ENCODE results near the gene PLA2G2A. TPM values are rescaled to one million over a fixed set of nuclear protein-coding genes. Genes with fewer than 3 reads are reported as not detected.

The PLA2G2A gene
- total and polyA plus RNA-seq, 9 of the 15 experiments (the other 6 are each of a cell fraction or from before 2014, with no cell fraction given) = not detected

GRCh38 chr1:20028125-20028524 lies 48.7 kb upstream of the PLA2G2A start:
- FAIRE-seq = no peak
- WGBS (ENCODE audit: insufficient coverage, low coverage, missing lambda C conversion rate) = 1% methylated on average over 5 of the region's 5 CpGs
- POLR2A ChIA-PET = no interaction called here

More at GRCh38 chr1:20028125-20028524, 48.7 kb upstream of the PLA2G2A start:
- CTCF ChIA-PET (ENCODE audit: low intra/inter-chr PET ratio) = no interaction called here
- Histone ChIP-seq H3K4me2 (ENCODE audit: insufficient read depth, low read length) (no peak overlapping the region), H3K27ac (ENCODE audit: extremely low read depth, low read depth, low read length) (no peak overlapping the region), H3K27me3 (ENCODE audit: control insufficient read depth in 2 of 2, insufficient read depth in 2 of 2, low read length in 2 of 2) (peaks cover 9 to 21% of the 10 kb centered on the region in 2 experiments; a peak in 4 of 5 replicates), H3K79me2 (ENCODE audit: control insufficient read depth, insufficient read depth, low read length) (no peaks in the 10 kb centered on the region), H3K4me1 (replicated peaks in 1 of 2; ENCODE audit: control insufficient read depth in 2 of 2, insufficient read depth in 2 of 2, low read length in 2 of 2) (peaks cover 0 to 4% of the 10 kb centered on the region in 2 experiments; a peak in 2 of 5 replicates), H3K36me3 (ENCODE audit: control insufficient read depth, insufficient read depth, low read length) (no peaks in the 10 kb centered on the region), H3K9ac (ENCODE audit: insufficient read depth in 1 of 2, low read depth in 2 of 2, low read length in 2 of 2) (no peak overlapping the region), H4K20me1 (replicated peaks; ENCODE audit: control insufficient read depth, insufficient read depth, low read length) (no peaks in the 10 kb centered on the region), H2AFZ (ENCODE audit: low read depth, low read length) (0 out of 2 replicates have a peak overlapping the region, but pooled peaks have one; percentile 30), H3K4me3 (no peak overlapping the region), H3K9me3 (replicated peaks; ENCODE audit: control insufficient read depth, insufficient read depth, low read depth, low read length) (no peaks in the 10 kb centered on the region), H3K9me1 (ENCODE audit: control insufficient read depth, insufficient read depth, low read length) (no peaks in the 10 kb centered on the region)
- BruUV-seq (replicated peaks) = no TSS peak
- no peak for TF ChIP-seq JUNB (CRISPR knock-in tag; conservative IDR thresholded peaks at IDR 0.05)
- TF ChIP-seq ZFP30 (CRISPR knock-in tag; IDR thresholded peaks at IDR 0.05; ENCODE audit: borderline replicate concordance) = no peak
- TF ChIP-seq TAF7 (tag; IDR thresholded peaks at IDR 0.05) = no peak
- no peak for TF ChIP-seq ZFP91 (CRISPR knock-in tag; IDR thresholded peaks at IDR 0.05)
- TF ChIP-seq ZNF695 (CRISPR knock-in tag; IDR thresholded peaks at IDR 0.05) = no peak
- no peak for TF ChIP-seq ZNF699 (CRISPR knock-in tag; IDR thresholded peaks at IDR 0.05; ENCODE audit: insufficient replicate concordance)
- no peak for TF ChIP-seq TCF15 (CRISPR knock-in tag; IDR thresholded peaks at IDR 0.05)
- TF ChIP-seq CBX3 (IDR thresholded peaks at IDR 0.05; ENCODE audit: borderline replicate concordance in 1 of 2, low read length in 2 of 2) = no peak
- TF ChIP-seq KLF6 (CRISPR knock-in tag; IDR thresholded peaks at IDR 0.05; ENCODE audit: borderline replicate concordance) = no peak
- TF ChIP-seq BRD9 (IDR thresholded peaks at IDR 0.05; ENCODE audit: low read depth, partially characterized antibody) = no peak
- in situ Hi-C loops (cut with MboI) = no loop called here
- no peak for ATAC-seq
- intact Hi-C loops (cut with micrococcal nuclease) = no loop called here
- DNase-seq (ENCODE audit: extremely low read depth in 1 of 4, low spot score in 3 of 4) = no peak
